NCI-H2227 (cell line): Measurements from ENCODE around the gene SFSWAP.
"Not testable (repeated sequence)": the region's sequence is repeated elsewhere in the genome, so short reads cannot be mapped to it uniquely, and the experiment has no call there.

Experiments
- DNase-seq: peaks from one replicate; lab custom pipeline; 2025; ENCODE audit not compliant: unreplicated experiment; lab: John Stamatoyannopoulos, UW

Gene SFSWAP

DNA sequence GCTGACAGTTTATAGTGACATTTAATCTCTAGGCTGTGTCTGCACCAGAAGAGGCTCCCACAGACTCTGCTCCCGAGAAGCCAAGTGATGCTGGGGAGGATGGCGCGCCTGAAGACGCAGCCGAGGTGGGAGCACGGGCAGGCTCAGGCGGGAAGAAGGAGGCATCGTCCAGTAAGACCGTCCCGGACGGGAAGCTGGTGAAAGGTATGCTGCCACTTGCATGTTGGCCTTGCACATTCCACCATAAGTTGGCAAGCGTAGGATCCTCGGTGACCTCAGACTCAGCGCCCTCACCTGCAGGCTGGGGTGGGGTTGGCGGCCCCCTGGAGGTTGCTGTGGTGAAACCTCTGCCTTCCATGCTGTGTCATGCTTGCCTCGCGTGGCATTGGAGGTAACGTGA, 45.6 kb downstream of the SFSWAP start:
- no peak for DNase-seq

DNA sequence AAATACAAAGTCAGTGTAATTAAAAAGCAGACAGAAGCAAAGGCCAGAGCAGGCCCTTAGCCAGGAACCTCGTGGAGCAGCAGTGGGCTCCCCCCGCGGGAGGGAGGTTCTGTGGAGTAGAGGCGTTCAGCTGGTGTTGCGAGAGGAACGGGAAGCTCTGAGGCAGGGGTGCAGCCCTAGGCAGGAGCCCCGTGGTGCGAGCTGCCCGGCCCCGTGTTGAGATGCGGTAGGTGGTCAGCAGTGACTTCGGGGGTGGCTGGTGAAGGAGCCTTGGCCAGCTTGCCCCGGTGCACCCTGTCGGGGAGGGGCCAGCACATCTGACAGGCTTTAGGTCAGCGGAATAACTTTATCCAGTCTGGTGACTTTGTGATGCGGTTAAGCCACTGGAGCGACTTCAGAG, 46.2 kb downstream of the SFSWAP start:
- DNase-seq: no peak

GRCh38 chr12:131758016-131758739, 47.3 kb downstream of the SFSWAP start:
- no peak for DNase-seq

DNA sequence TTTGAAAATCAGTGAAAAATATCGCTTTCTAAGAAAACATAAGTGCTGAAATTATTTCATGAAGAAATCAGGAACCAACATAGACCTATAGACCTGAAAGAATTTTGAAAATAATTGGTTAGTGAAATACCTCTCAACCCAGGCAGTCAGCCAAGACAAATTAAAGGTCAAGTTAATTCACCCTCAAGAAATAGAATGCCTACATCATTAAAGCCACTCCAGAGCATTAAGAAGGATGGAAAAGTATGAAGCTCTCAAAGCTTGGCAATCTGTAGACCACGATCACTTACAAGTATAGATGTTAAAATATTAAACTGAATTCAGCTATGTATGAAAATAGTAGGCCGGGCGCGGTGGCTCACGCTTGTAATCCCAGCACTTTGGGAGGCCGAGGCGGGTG, 48.3 kb downstream of the SFSWAP start:
- DNase-seq: peak; percentile 78

GRCh38 chr12:131761638-131762037, 50.7 kb downstream of the SFSWAP start:
- DNase-seq: no peak

GRCh38 chr12:131764738-131765137, 53.8 kb downstream of the SFSWAP start:
- no peak for DNase-seq

GRCh38 chr12:131765961-131766360, 55.1 kb downstream of the SFSWAP start:
- no peak for DNase-seq

DNA sequence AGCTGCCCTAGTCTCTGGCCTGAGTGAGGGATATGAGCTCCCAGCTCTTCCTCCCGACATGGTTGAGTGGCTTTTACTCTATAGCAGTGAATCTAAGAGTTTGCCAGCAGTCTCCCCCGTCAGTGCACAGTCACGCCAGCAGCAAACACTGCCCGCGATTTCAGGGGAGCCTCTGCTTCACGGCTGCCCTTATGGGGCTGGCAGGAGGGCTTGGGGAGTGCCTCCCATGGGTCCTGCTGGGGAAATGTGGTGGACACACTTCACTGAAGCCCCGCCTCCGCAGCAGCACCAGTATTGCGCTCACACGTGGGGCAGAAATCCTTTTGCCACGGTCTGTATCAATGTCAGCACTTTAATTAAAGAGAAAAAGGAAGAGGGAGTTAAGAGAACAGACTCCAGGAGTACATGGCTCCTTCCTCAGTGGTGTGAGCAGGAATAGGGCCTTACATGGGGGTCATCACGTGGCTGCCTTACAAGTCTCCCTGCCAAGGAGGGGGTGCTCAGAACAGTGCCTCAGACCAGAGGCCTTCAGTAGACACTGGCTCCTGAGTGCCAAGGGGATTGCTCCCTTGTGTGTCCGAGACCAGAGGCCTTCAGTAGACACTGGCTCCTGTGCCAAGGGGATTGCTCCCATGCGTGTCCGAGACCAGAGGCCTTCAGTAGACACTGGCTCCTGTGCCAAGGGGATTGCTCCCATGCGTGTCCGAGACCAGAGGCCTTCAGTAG, 55.7 kb downstream of the SFSWAP start:
- DNase-seq: no peak

DNA sequence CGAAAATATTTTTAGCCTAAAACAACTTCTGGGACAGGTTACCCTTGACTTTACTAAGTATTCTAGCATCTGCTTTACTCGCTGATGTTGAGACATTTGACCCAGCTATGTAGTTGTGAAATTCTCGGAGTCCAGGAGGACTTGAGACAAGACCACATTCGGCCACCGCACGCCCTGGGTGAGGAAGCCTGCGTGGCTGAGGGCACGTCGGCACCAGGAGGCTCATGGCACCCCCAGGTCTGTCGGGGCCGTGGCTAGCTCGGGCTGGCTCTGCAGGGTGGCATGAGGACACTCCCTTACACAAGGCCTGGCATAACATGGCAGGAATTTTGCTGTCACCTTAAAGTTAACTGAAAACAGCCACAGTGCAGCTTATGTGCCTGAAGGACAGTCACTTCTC, 59.2 kb downstream of the SFSWAP start:
- no peak for DNase-seq

GRCh38 chr12:131771965-131772364, 61.1 kb downstream of the SFSWAP start:
- DNase-seq: no peak

DNA sequence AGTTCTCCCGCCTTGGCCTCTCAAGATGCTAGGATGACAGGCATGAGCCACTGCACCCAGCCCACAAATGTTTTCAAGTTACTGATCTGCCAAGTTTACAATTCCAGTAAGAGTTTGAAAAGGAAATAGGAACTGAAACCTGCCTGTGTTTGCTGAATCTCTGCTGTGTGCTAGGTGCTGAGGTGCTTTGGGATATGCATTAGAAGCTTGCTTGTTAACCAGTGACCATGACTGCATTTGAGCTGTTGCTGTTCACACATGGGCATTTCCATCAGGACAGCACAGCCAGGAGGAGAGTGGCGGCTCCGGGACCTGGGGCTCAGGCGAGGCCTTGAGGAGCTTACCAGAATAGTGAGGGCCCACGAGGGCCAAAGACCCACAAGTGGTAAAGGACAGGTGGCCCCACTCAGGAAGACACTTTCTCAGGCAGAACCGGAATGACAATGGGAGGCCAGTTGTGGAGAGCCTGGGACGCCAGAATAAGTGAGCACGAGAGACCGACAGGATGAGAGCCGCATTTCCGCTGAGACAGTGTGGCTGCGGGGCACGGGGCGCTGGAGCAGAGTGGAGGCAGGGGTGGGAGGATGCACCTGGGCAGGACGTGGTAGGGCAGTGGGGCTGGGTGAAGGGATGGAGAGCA, 62.8 kb downstream of the SFSWAP start:
- no peak for DNase-seq

DNA sequence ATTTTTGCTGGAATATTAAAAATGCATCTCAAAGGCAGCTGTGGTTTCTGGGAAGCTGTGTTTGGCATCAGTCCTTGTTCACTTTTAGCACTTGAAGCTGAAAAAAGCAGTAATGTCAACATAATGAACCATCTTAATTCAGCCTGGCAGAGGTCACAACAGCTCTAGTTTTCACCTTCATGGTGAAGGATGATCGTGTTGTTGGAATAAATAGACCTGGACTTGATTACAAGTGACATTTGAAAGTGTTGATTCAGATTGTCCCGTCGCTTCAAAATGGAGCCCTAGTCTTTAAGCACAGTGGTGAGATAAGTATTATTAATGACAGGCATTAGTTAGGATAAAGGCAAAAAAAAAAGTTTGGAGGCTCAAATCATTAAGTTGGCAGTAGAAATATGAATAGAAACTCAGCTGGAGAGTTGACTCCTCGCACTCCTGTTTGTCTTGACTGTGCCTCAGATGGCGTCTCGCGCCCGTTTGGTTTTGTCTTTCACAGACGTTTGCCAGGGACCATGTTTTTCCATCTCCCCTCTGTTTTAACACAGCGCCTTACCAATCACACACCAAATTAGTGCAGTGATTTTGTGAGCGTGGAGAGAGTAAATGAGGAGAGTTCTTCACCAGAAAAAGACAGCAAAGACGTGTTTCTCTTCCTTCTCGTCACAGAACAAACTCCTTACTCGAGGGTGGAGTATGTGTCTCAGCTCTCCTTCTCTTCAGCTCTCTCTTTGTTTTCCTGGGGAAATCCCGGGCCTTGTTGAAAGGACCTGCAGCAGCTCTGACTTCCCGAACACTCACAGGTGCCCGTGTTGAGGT, 63.9 kb downstream of the SFSWAP start:
- no peak for DNase-seq

- DNase-seq: no peak
Measured at GRCh38 chr12:131775392-131776236, 64.7 kb downstream of the SFSWAP start.

- peak; percentile 76 for DNase-seq
Measured at GRCh38 chr12:131776237-131776889, 65.5 kb downstream of the SFSWAP start.

- not testable (repeated sequence) for DNase-seq
Measured at GRCh38 chr12:131777269-131777668, 66.4 kb downstream of the SFSWAP start.

- DNase-seq: no peak
Measured at GRCh38 chr12:131779027-131779426, 68.1 kb downstream of the SFSWAP start.

DNA sequence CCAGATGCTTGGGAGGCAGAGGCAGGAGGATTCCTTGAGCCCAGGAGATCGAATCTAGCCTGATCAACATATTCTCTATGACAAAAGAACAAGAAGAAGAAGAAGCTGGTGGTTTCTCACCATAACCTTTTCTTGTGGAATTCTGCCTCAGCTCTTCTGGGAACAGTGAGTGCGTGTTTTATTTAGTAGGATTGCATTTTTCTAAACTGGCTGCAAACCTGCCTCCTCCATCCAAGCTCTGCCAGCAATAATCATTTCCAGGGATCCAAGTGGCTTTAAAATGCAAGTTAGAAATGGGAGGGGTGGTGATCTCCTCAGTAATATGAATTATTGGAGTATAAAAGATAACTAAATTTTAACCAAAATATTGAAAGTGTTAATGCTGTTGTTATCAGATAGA, 71.2 kb downstream of the SFSWAP start:
- no peak for DNase-seq

DNA sequence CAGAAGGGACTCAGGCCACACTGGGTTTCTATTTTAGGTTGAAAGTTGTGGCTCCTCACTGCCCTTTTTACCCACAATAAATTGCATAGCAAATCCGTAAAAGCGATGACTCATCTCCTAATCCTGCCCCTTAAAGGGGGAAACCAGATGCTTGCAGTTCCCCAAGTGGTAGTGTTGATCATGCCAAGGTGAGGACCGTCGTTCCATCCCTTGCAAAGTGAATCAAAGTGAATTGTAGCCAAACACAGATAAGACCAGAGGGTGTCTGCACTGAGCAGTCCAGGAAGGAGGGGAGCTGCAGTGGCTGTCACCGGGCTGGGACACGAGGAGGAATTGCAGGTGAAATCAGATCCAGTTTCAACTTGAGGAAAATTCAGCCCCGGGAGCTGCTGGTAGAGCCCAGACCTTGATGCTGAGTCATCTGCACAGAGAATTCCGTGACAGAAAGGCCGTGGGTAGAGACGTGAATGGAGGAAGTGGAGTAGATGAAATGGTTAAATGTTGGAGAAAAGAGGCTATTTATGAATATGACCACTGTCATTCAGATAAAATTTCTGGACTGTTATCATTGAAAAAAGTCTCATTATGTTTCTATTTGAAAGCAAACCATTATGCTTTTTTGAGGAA, 73.1 kb downstream of the SFSWAP start:
- no peak for DNase-seq
